Endothelial cell of umbilical vein (primary cell): ENCODE results near the gene RLN3. TPM values are rescaled to one million over a fixed set of nuclear protein-coding genes. Genes with fewer than 3 reads are reported as not detected.

Source experiments
- BruUV-seq: library from RNA; stranded (reverse); fragments of 400-500 nt; replicated peaks from 2 replicates; lab custom pipeline; 2021; lab: Mats Ljungman, UMichigan
- CTCF ChIA-PET: fragments of 300-600, 350-600 bp; sonication (Branson Sonifier 250); formaldehyde crosslinking; loops from one replicate; lab custom pipeline; 2021; ENCODE audit warnings: antibody characterized with exemption, inconsistent platforms; lab: Charles Lee
- POLR2A ChIA-PET: fragments of 300-600, 350-600 bp; sonication (Branson Sonifier 250); formaldehyde crosslinking; loops from one replicate; lab custom pipeline; 2021; ENCODE audit warnings: antibody characterized with exemption, inconsistent platforms; lab: Charles Lee
- DNase-seq: peaks from one replicate; pipeline ENCODE4 v3.0.0-alpha.2; 2011; ENCODE audit warnings: low read depth, low spot score
- FAIRE-seq: peaks from 2 replicates; lab custom pipeline; 2011; peaks lifted over from hg19 to GRCh38; lab: Jason Lieb, UNC
- H2AFZ ChIP-seq: 2 replicates; pipeline ENCODE4 v1.6.0; 2012; ENCODE audit warnings: low read depth, low read length, control low read depth, inconsistent platforms
- H3K27ac ChIP-seq: 2 replicates; pipeline ENCODE4 v1.5.1; 2011; ENCODE audit warnings: low read depth, mild to moderate bottlenecking, control low read depth, low read length, moderate library complexity; ENCODE audit not compliant: insufficient read depth
- H3K27me3 ChIP-seq, 2 experiments: 2 replicates each; pipeline versions ENCODE4 v1.6.0 to v1.6.1; 2011; ENCODE audit warnings: low read length in 2 of 2, mixed read lengths in 1 of 2; ENCODE audit not compliant: control insufficient read depth in 2 of 2, insufficient read depth in 2 of 2
- H3K36me3 ChIP-seq, 2 experiments: 2 replicates in 1 of 2; 3 replicates in 1 of 2; pipeline ENCODE4 v1.5.1; 2011; ENCODE audit warnings: low read length in 2 of 2, mild to moderate bottlenecking in 1 of 2, moderate library complexity in 1 of 2; ENCODE audit not compliant: control insufficient read depth in 2 of 2, insufficient read depth in 2 of 2; ENCODE audit errors: extremely low read depth in 1 of 2
- H3K4me1 ChIP-seq: 3 replicates; pipeline ENCODE4 v1.5.1; 2011; ENCODE audit warnings: mild to moderate bottlenecking, low read length; ENCODE audit not compliant: control insufficient read depth, insufficient read depth; ENCODE audit errors: extremely low read depth
- H3K4me2 ChIP-seq: 2 replicates; pipeline ENCODE4 v1.6.1; 2011; ENCODE audit warnings: low read length, control low read depth, mixed read lengths; ENCODE audit not compliant: insufficient read depth
- H3K4me3 ChIP-seq, 3 experiments: fragments of 200-600 bp in 1 of 3; sonication (generic), shearing (Covaris generic) in 1 of 3; replicated peaks in 1 of 3; 2 replicates each; pipeline ENCODE4 v1.5.1; 2011 to 2016; ENCODE audit warnings: control low read depth in 3 of 3, low read length in 3 of 3, mild to moderate bottlenecking in 2 of 3, inconsistent platforms in 1 of 3, low read depth in 1 of 3, moderate library complexity in 1 of 3; ENCODE audit not compliant: insufficient read depth in 1 of 3
- H3K79me2 ChIP-seq: 2 replicates; pipeline ENCODE4 v1.6.0; 2012; ENCODE audit warnings: low read length, inconsistent platforms; ENCODE audit not compliant: control insufficient read depth, insufficient read depth
- H3K9ac ChIP-seq: replicated peaks from 2 replicates; pipeline ENCODE3; 2011; ENCODE audit warnings: low read length, control low read depth; ENCODE audit not compliant: insufficient read depth; ENCODE audit errors: extremely low read depth
- H3K9me1 ChIP-seq: replicated peaks from 3 replicates; pipeline ENCODE4 v1.6.0; 2011; ENCODE audit warnings: mild to moderate bottlenecking, low read length; ENCODE audit not compliant: control insufficient read depth, insufficient read depth; ENCODE audit errors: extremely low read depth
- H3K9me3 ChIP-seq: replicated peaks from 2 replicates; pipeline ENCODE4 v1.5.1; 2012; ENCODE audit warnings: low read length, inconsistent platforms; ENCODE audit not compliant: control insufficient read depth, insufficient read depth
- H4K20me1 ChIP-seq: replicated peaks from 2 replicates; pipeline ENCODE3; 2011; ENCODE audit warnings: mild to moderate bottlenecking, low read length; ENCODE audit not compliant: control insufficient read depth, insufficient read depth; ENCODE audit errors: extremely low read depth
- EZH2 ChIP-seq: IDR thresholded peaks from 2 replicates; pipeline ENCODE4 v1.6.1; 2012; ENCODE audit warnings: borderline replicate concordance, low read depth, mild to moderate bottlenecking, moderate library complexity, low read length, inconsistent platforms; ENCODE audit not compliant: severe bottlenecking
- FOS ChIP-seq: IDR thresholded peaks from 2 replicates; pipeline ENCODE4 v1.6.1; 2011; ENCODE audit warnings: mild to moderate bottlenecking, low read length, moderate library complexity, borderline replicate concordance; ENCODE audit not compliant: insufficient read depth
- GATA2 ChIP-seq: IDR thresholded peaks from 2 replicates; pipeline ENCODE4 v1.7.0; 2011; ENCODE audit warnings: low read depth, mild to moderate bottlenecking, moderate library complexity, mixed read lengths, low read length; ENCODE audit not compliant: insufficient read length, insufficient read depth
- JUN ChIP-seq: IDR thresholded peaks from 2 replicates; pipeline ENCODE4 v1.6.1; 2011; ENCODE audit warnings: borderline replicate concordance, low read depth; ENCODE audit not compliant: insufficient read length, insufficient read depth
- MYC ChIP-seq: IDR thresholded peaks from one replicate; pipeline ENCODE4 v1.6.1; 2011; ENCODE audit warnings: mild to moderate bottlenecking, low read depth, low read length
- POLR2A ChIP-seq: IDR thresholded peaks from 2 replicates; pipeline ENCODE4 v1.6.1; 2012; ENCODE audit warnings: low read depth, mild to moderate bottlenecking, control low read depth, low read length
- POLR2AphosphoS5 ChIP-seq: IDR thresholded peaks from 2 replicates; pipeline ENCODE4 v1.6.1; 2012; ENCODE audit warnings: low read depth, mild to moderate bottlenecking, control low read depth, low read length, moderate library complexity; ENCODE audit not compliant: insufficient read depth
- dilution Hi-C: fragments of 300-500 bp; cut with MboI; formaldehyde crosslinking; loops from one replicate; pipeline ENCODE4 v1.15.0; 2019; ENCODE audit warnings: low sequenced_read_pairs; ENCODE audit not compliant: extremely low pct_ligation_motif_present
- intact Hi-C: fragments of 100-400 bp; cut with micrococcal nuclease; formaldehyde crosslinking; loops from one replicate; pipeline ENCODE4 v1.10.0; 2022
- polyA plus RNA-seq, 4 experiments: library from polyadenylated mRNA; depleted of rRNA in 3 of 4; stranded (reverse) in 3 of 4; unstranded in 1 of 4; fragments of >200 nt; gene quantifications; 2 replicates each; pipeline versions ENCODE4 v1.2.1 to v1.2.3, GENCODE V29; 2011 to 2012; ENCODE audit warnings: missing spikeins in 1 of 4
- total RNA-seq: library from RNA; stranded (reverse); gene quantifications from 2 replicates; pipeline ENCODE4 v1.2.3, GENCODE V29; 2021
- TF ChIP-seq, protein P1 (sequence below), 2 donors: IDR thresholded peaks; 1 replicate in 1 of 2; 2 replicates in 1 of 2; pipeline ENCODE4 v1.5.1; 2011; ENCODE audit warnings: low read length in 2 of 2, mild to moderate bottlenecking in 2 of 2, moderate library complexity in 2 of 2, control low read depth in 1 of 2, inconsistent platforms in 1 of 2, low read depth in 1 of 2; ENCODE audit not compliant: insufficient read depth in 1 of 2; ENCODE audit errors: extremely low read depth in 1 of 2
- TF ChIP-seq, protein P2 (sequence below): IDR thresholded peaks from 2 replicates; pipeline ENCODE4 v1.6.1; 2011; ENCODE audit not compliant: insufficient read depth, insufficient read length

Gene RLN3
- total and polyA plus RNA-seq, 2 donors (not counting 3 experiments of a cell fraction or from before 2014, with no cell fraction given) = not detected

DNA sequence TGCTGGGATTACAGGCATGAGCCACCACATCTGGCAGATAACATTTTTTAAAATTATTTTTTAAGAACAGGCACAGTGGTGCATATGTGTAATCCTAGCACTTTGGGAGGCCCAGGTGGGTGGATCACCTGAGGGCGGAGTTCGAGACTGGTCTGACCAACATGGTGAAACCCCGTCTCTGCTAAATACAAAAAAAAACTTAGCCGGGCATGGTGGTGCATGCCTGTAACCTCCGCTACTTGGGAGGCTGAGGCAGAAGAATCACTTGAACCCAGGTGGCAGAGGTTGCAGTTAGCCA, 34.6 kb downstream of the RLN3 start:
- Histone ChIP-seq H3K36me3 (no peaks in the 10 kb centered on the region), H3K4me3 (no peak overlapping the region), H3K79me2 (no peaks in the 10 kb centered on the region), H3K4me1 (no peaks in the 10 kb centered on the region), H3K27me3 (peaks cover 7 to 8% of the 10 kb centered on the region in 2 experiments), H3K27ac (no peak overlapping the region), H4K20me1 (no peaks in the 10 kb centered on the region), H2AFZ (no peak overlapping the region), H3K9ac (no peak overlapping the region), H3K9me3 (no peaks in the 10 kb centered on the region), H3K9me1 (no peaks in the 10 kb centered on the region), H3K4me2 (no peak overlapping the region)
- FAIRE-seq = no peak
- intact Hi-C loops (no loop called here), dilution Hi-C loops (no loop called here)
- BruUV-seq = no TSS peak
- no peak for DNase-seq
- ChIA-PET CTCF (no interaction called here), POLR2A (no interaction called here)
- TF ChIP-seq GATA2 (no peak), POLR2AphosphoS5 (no peak), FOS (no peak), EZH2 (no peak), MYC (no peak), JUN (no peak), POLR2A (no peak)
- TF ChIP-seq, protein P1, sequence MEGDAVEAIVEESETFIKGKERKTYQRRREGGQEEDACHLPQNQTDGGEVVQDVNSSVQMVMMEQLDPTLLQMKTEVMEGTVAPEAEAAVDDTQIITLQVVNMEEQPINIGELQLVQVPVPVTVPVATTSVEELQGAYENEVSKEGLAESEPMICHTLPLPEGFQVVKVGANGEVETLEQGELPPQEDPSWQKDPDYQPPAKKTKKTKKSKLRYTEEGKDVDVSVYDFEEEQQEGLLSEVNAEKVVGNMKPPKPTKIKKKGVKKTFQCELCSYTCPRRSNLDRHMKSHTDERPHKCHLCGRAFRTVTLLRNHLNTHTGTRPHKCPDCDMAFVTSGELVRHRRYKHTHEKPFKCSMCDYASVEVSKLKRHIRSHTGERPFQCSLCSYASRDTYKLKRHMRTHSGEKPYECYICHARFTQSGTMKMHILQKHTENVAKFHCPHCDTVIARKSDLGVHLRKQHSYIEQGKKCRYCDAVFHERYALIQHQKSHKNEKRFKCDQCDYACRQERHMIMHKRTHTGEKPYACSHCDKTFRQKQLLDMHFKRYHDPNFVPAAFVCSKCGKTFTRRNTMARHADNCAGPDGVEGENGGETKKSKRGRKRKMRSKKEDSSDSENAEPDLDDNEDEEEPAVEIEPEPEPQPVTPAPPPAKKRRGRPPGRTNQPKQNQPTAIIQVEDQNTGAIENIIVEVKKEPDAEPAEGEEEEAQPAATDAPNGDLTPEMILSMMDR (IDR thresholded peaks at IDR 0.05; ENCODE audit: extremely low read depth in 1 of 2, insufficient read depth in 1 of 2, low read depth in 1 of 2, low read length in 2 of 2) = no peak
- TF ChIP-seq, protein P2, sequence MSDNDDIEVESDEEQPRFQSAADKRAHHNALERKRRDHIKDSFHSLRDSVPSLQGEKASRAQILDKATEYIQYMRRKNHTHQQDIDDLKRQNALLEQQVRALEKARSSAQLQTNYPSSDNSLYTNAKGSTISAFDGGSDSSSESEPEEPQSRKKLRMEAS = no peak
